K562 (cell line): ENCODE results near the gene DIAPH1. TPM values are rescaled to one million over a fixed set of nuclear protein-coding genes. Genes with fewer than 3 reads are reported as not detected.

ENCODE experiments used
- ATAC-seq: fragments of 200-7000 bp; cut with Tn5 transposase; 3 replicates; pipeline ENCODE4 v1.9.1; 2020; ENCODE audit warnings: moderate library complexity
- BruUV-seq: library from RNA; stranded (reverse); fragments of 400-500 nt; replicated peaks from 2 replicates; lab custom pipeline; 2021; lab: Mats Ljungman, UMichigan
- CTCF ChIA-PET: fragments of 300-600 bp; formaldehyde crosslinking; extraction: SDS; loops from one replicate; lab custom pipeline; 2021; ENCODE audit warnings: low intra/inter-chr PET ratio; lab: Yijun Ruan, JAX
- POLR2A ChIA-PET: fragments of 300-600, 350-650 bp; sonication (Branson Sonifier 250); formaldehyde crosslinking; extraction: SDS; loops from one replicate; lab custom pipeline; 2021; ENCODE audit warnings: antibody characterized with exemption, inconsistent platforms; lab: Yijun Ruan, JAX
- DNase-seq, 4 experiments: peaks; one replicate each; pipeline versions ENCODE4 v3.0.0 to v3.0.0-alpha.2; 2011 to 2018; ENCODE audit warnings: low spot score in 3 of 4, mixed read lengths in 3 of 4; ENCODE audit errors: extremely low read depth in 1 of 4
- FAIRE-seq: peaks from 2 replicates; lab custom pipeline; 2011; peaks lifted over from hg19 to GRCh38; lab: Jason Lieb, UNC
- H2AFZ ChIP-seq: 2 replicates; pipeline ENCODE4 v1.6.0; 2011; ENCODE audit warnings: low read depth, low read length, control low read depth, inconsistent platforms
- H3K27ac ChIP-seq: fragments of 200-600 bp; 3 replicates; pipeline ENCODE4 v1.8.0; 2011; ENCODE audit warnings: low read depth, mild to moderate bottlenecking, control low read depth, inconsistent platforms, low read length, moderate library complexity, mixed read lengths; ENCODE audit errors: extremely low read depth
- H3K27me3 ChIP-seq, 2 experiments: fragments of 300-600 bp in 1 of 2; 2 replicates in 1 of 2; 3 replicates in 1 of 2; pipeline versions ENCODE4 v1.6.0 to v1.8.0; 2011; ENCODE audit warnings: inconsistent platforms in 2 of 2, low read length in 2 of 2, mild to moderate bottlenecking in 1 of 2, mixed read lengths in 1 of 2, moderate library complexity in 1 of 2; ENCODE audit not compliant: control insufficient read depth in 2 of 2, insufficient read depth in 2 of 2
- H3K36me3 ChIP-seq: fragments of 300-600 bp; 3 replicates; pipeline ENCODE4 v1.8.0; 2011; ENCODE audit warnings: mild to moderate bottlenecking, low read length, inconsistent platforms; ENCODE audit not compliant: control insufficient read depth, insufficient read depth
- H3K4me1 ChIP-seq, 2 experiments: fragments of 200-600 bp in 1 of 2; replicated peaks in 1 of 2; 2 replicates in 1 of 2; 3 replicates in 1 of 2; pipeline versions ENCODE4 v1.5.1 to v1.8.0; 2011; ENCODE audit warnings: inconsistent platforms in 2 of 2, low read length in 2 of 2, mild to moderate bottlenecking in 1 of 2, mixed read lengths in 1 of 2, moderate library complexity in 1 of 2; ENCODE audit not compliant: control insufficient read depth in 2 of 2, insufficient read depth in 2 of 2
- H3K4me2 ChIP-seq: 2 replicates; pipeline ENCODE4 v1.6.1; 2011; ENCODE audit warnings: low read length, control low read depth, inconsistent platforms, mixed read lengths; ENCODE audit not compliant: insufficient read depth
- H3K4me3 ChIP-seq: fragments of 200-600 bp; sonication (generic), shearing (Covaris generic); 2 replicates; pipeline ENCODE4 v1.5.1; 2016; ENCODE audit warnings: control low read depth, inconsistent platforms
- H3K79me2 ChIP-seq: fragments of 200-600 bp; 3 replicates; pipeline ENCODE4 v1.8.0; 2011; ENCODE audit warnings: low read length, inconsistent platforms; ENCODE audit not compliant: control insufficient read depth, insufficient read depth
- H3K9ac ChIP-seq, 2 experiments: 2 replicates each; pipeline versions ENCODE4 v1.6.0 to v1.6.1; 2011; ENCODE audit warnings: low read depth in 2 of 2, low read length in 2 of 2, control low read depth in 1 of 2, inconsistent platforms in 1 of 2, mild to moderate bottlenecking in 1 of 2, mixed read lengths in 1 of 2; ENCODE audit not compliant: insufficient read depth in 1 of 2
- H3K9me1 ChIP-seq: one replicate; pipeline ENCODE4 v1.6.0; 2011; ENCODE audit warnings: inconsistent platforms, mild to moderate bottlenecking, low read length, moderate library complexity; ENCODE audit not compliant: control insufficient read depth, insufficient read depth
- H3K9me3 ChIP-seq: replicated peaks from 2 replicates; pipeline ENCODE4 v1.5.1; 2011; ENCODE audit warnings: low read depth, low read length, inconsistent platforms; ENCODE audit not compliant: control insufficient read depth, insufficient read depth
- H4K20me1 ChIP-seq: replicated peaks from 2 replicates; pipeline ENCODE4 v1.6.1; 2011; ENCODE audit warnings: low read length, inconsistent platforms, mixed read lengths; ENCODE audit not compliant: control insufficient read depth, insufficient read depth
- CREBBP ChIP-seq: IDR thresholded peaks from one replicate; pipeline ENCODE4 v1.6.1; 2012; ENCODE audit warnings: low read depth, mild to moderate bottlenecking, control low read depth, inconsistent platforms, low read length
- HDAC8 ChIP-seq: fragments of 450-650 bp; IDR thresholded peaks from 2 replicates; pipeline ENCODE4 v1.6.1; 2016; ENCODE audit warnings: mild to moderate bottlenecking, missing genetic modification characterization, moderate library complexity, missing compliant biosample characterization
- KAT8 ChIP-seq: fragments of 450-650 bp; IDR thresholded peaks from 2 replicates; pipeline ENCODE4 v1.6.1; 2016; ENCODE audit warnings: low read depth, mild to moderate bottlenecking
- LEF1 ChIP-seq: fragments of 450-650 bp; IDR thresholded peaks from 2 replicates; pipeline ENCODE4 v1.6.1; 2016; ENCODE audit warnings: mild to moderate bottlenecking
- MCM5 ChIP-seq: fragments of 450-650 bp; IDR thresholded peaks from 2 replicates; pipeline ENCODE4 v1.6.1; 2016; ENCODE audit warnings: low read depth
- NCOR1 ChIP-seq: fragments of 450-650 bp; IDR thresholded peaks from 2 replicates; pipeline ENCODE4 v1.6.1; 2016; ENCODE audit warnings: mild to moderate bottlenecking, moderate library complexity
- NFXL1 ChIP-seq: fragments of 450-650 bp; formaldehyde crosslinking; IDR thresholded peaks from 2 replicates; pipeline ENCODE4 v1.4.0; 2021; ENCODE audit warnings: mild to moderate bottlenecking
- RBM25 ChIP-seq: fragments of 200-400 bp; formaldehyde crosslinking; IDR thresholded peaks from 2 replicates; pipeline ENCODE4 v1.6.1; 2018; ENCODE audit warnings: low read length, low read depth, moderate library complexity; ENCODE audit not compliant: severe bottlenecking
- TAF1 ChIP-seq: IDR thresholded peaks from 2 replicates; pipeline ENCODE4 v1.6.1; 2011; ENCODE audit warnings: mild to moderate bottlenecking, low read length, moderate library complexity; ENCODE audit not compliant: insufficient read depth, control insufficient read depth, severe bottlenecking; ENCODE audit errors: extremely low read depth
- ZBTB1 ChIP-seq: sonication (generic); formaldehyde crosslinking; IDR thresholded peaks from 2 replicates; pipeline ENCODE4 v1.8.1; 2023; ENCODE audit warnings: missing genetic modification reagents, low read depth, mild to moderate bottlenecking, borderline replicate concordance
- ZNF785 ChIP-seq: fragments of 250-450 bp; sonication (Bioruptor Pico); IDR thresholded peaks from 2 replicates; pipeline ENCODE4 v1.4.0; 2020; ENCODE audit warnings: mild to moderate bottlenecking
- WGBS: fragments of 100-300 bp; shearing (Covaris generic); methylation state at CpG from one replicate; pipeline ENCODE4 v1.1.6; 2016; ENCODE audit warnings: low coverage, mixed read lengths; ENCODE audit not compliant: insufficient coverage; ENCODE audit errors: missing lambda C conversion rate; 5-methylcytosine and 5-hydroxymethylcytosine counted together
- in situ Hi-C: fragments of 300-500 bp; cut with MboI; formaldehyde crosslinking; loops from 4 replicates; pipeline ENCODE4 v1.15.0; 2018; ENCODE audit warnings: inconsistent platforms, mixed read lengths
- intact Hi-C: fragments of 100-400 bp; cut with micrococcal nuclease; formaldehyde crosslinking; loops from 2 replicates; pipeline ENCODE4 v1.14.2; 2022
- polyA plus RNA-seq, 8 experiments: library from polyadenylated mRNA; depleted of rRNA in 4 of 8; stranded (reverse) in 5 of 8; unstranded in 3 of 8; fragments of >200 nt; fragmentation: Nextera tagmentation in 2 of 8; fragmentation: Illumina TruSeq in 1 of 8; extraction: Ambion mirVana in 2 of 8; extraction: Trizol in 1 of 8; gene quantifications; 2 replicates each; pipeline versions ENCODE4 v1.2.1 to v1.2.3, GENCODE V29; 2011 to 2014; ENCODE audit warnings: inconsistent platforms in 1 of 8, missing spikeins in 1 of 8
- total RNA-seq, 7 experiments: library from RNA; depleted of rRNA in 6 of 7; stranded (reverse); fragments of >200 nt in 6 of 7; fragmentation: Illumina TruSeq in 2 of 7; extraction: Trizol in 2 of 7; gene quantifications; 2 replicates each; pipeline versions ENCODE4 v1.2.1 to v1.2.3, GENCODE V29; 2011 to 2021; ENCODE audit warnings: low replicate concordance in 1 of 7

The DIAPH1 gene
- total and polyA plus RNA-seq, 9 of the 15 experiments (the other 6 are each of a cell fraction or from before 2014, with no cell fraction given), result 60.8 to 328 (median 97.8) TPM

- intact Hi-C loops, result no loop called here
- peak; percentile 64 for ATAC-seq
- Histone ChIP-seq H3K4me2 (no peak within 1 kb of the TSS), H3K36me3 (no peaks in the 10 kb centered on the region), H3K9ac (peak within 1 kb of the TSS in 1 of 2 experiments; percentile 26; a peak in 1 of 4 replicates), H3K79me2 (no peaks in the 10 kb centered on the region), H3K27me3 (peaks cover 49 to 54% of the 10 kb centered on the region in 2 experiments), H3K9me3 (no peaks in the 10 kb centered on the region), H3K4me1 (peaks cover 0 to 6% of the 10 kb centered on the region in 2 experiments; a peak in 2 of 5 replicates), H2AFZ (no peak within 1 kb of the TSS), H3K4me3 (no peak within 1 kb of the TSS), H3K27ac (no peak within 1 kb of the TSS), H4K20me1 (no peaks in the 10 kb centered on the region), H3K9me1 (no peaks in the 10 kb centered on the region)
- DNase-seq, result no peak
- FAIRE-seq, result no peak
- ChIA-PET CTCF (no interaction called here), POLR2A (interaction anchor here (1.1 to 1.4 kb wide), 3 partner anchors 9 to 168 kb away, joined by 3 read pairs; partner anchors contain the start of gene PCDHGC3)
- 7% methylated on average over 36 of the region's 39 CpGs for WGBS
- BruUV-seq, result no TSS peak
- no peak for TF ChIP-seq NCOR1
- in situ Hi-C loops, result no loop called here
Observed at GRCh38 chr5:141484641-141485311, 134.0 kb downstream of the DIAPH1 start, which contains the start of gene PCDHGC4. PCDHGC4 (plus strand) TSS chr5:141485030; CDS start chr5:141485174, 144 bp downstream.

- intact Hi-C loops (no loop called here), in situ Hi-C loops (no loop called here)
- no peaks in the 10 kb centered on the region for H3K79me2 ChIP-seq
- CTCF ChIA-PET, result no interaction called here
- no peak overlapping the region for H3K27ac ChIP-seq
- peaks cover 0 to 6% of the 10 kb centered on the region in 2 experiments; a peak in 2 of 5 replicates for H3K4me1 ChIP-seq
- ATAC-seq (no peak), DNase-seq (no peak), FAIRE-seq (no peak)
- no peaks in the 10 kb centered on the region for H3K9me3 ChIP-seq
- no peak overlapping the region for H3K4me2 ChIP-seq
- no peak overlapping the region for H3K9ac ChIP-seq
- H4K20me1 ChIP-seq, result no peaks in the 10 kb centered on the region
- no peaks in the 10 kb centered on the region for H3K9me1 ChIP-seq
- 5% methylated on average over 4 of the region's 4 CpGs for WGBS
- H2AFZ ChIP-seq, result no peak overlapping the region
- no TSS peak for BruUV-seq
- H3K4me3 ChIP-seq, result no peak overlapping the region
- TF ChIP-seq KAT8, result no peak
- no peak for TF ChIP-seq ZBTB1 (CRISPR knock-in tag)
- TF ChIP-seq RBM25, result no peak
- TF ChIP-seq TAF1, result no peak
- TF ChIP-seq NFXL1, result no peak
- no peak for TF ChIP-seq MCM5
- TF ChIP-seq NCOR1, result no peak
- no peak for TF ChIP-seq CREBBP
- TF ChIP-seq LEF1, result no peak
- no peak for TF ChIP-seq HDAC8 (tag)
- no peak for TF ChIP-seq ZNF785
- TF ChIP-seq, all 486 proteins: peak for 0
- Histone ChIP-seq H3K36me3 (no peaks in the 10 kb centered on the region), H3K27me3 (peaks cover 44 to 49% of the 10 kb centered on the region in 2 experiments)
- POLR2A ChIA-PET, result interaction anchor here (1.4 kb wide), 1 partner anchor 9 kb away, joined by 3 read pairs; the partner anchor contains the start of gene PCDHGC3
Observed at GRCh38 chr5:141484310-141484640, 134.5 kb downstream of the DIAPH1 start.
